Neuronal stem cell (in vitro differentiated cells): ENCODE measurements around the gene ZSCAN1.

Experiments
- DNase-seq: peaks from one replicate; pipeline ENCODE4 v3.0.0-alpha.2; 2013; ENCODE audit warnings: low spot score
- H2AFZ ChIP-seq: one replicate; pipeline ENCODE4 v1.6.1; 2013; ENCODE audit warnings: mild to moderate bottlenecking, low read length, inconsistent platforms
- H2AK5ac ChIP-seq: 2 replicates; pipeline ENCODE4 v1.6.1; 2013; ENCODE audit warnings: low read depth, mild to moderate bottlenecking, inconsistent platforms, low read length, moderate library complexity, mixed read lengths
- H2BK120ac ChIP-seq: 2 replicates; pipeline ENCODE4 v1.6.1; 2013; ENCODE audit warnings: low read depth, mild to moderate bottlenecking, inconsistent platforms, low read length, moderate library complexity, mixed read lengths
- H2BK12ac ChIP-seq: one replicate; pipeline ENCODE4 v1.6.1; 2013; ENCODE audit warnings: low read length, inconsistent platforms
- H2BK15ac ChIP-seq: 2 replicates; pipeline ENCODE4 v1.6.1; 2013; ENCODE audit warnings: mild to moderate bottlenecking, low read length, inconsistent platforms, mixed read lengths
- H2BK5ac ChIP-seq: one replicate; pipeline ENCODE4 v1.6.1; 2013; ENCODE audit warnings: inconsistent platforms, mild to moderate bottlenecking, low read length, moderate library complexity
- H3K14ac ChIP-seq: one replicate; pipeline ENCODE4 v1.6.1; 2013; ENCODE audit warnings: low read length, inconsistent platforms
- H3K18ac ChIP-seq: 2 replicates; pipeline ENCODE4 v1.6.1; 2013; ENCODE audit warnings: low read length, inconsistent platforms
- H3K23ac ChIP-seq: 2 replicates; pipeline ENCODE4 v1.6.1; 2013; ENCODE audit warnings: low read depth, mild to moderate bottlenecking, mixed read lengths, low read length, inconsistent platforms; ENCODE audit not compliant: poor library complexity
- H3K27ac ChIP-seq: replicated peaks from 3 replicates; pipeline ENCODE4 v1.5.1; 2013; ENCODE audit warnings: low read length, inconsistent platforms
- H3K27me3 ChIP-seq, 3 experiments: 2 replicates each; pipeline ENCODE4 v1.6.1; 2013; ENCODE audit warnings: low read length in 3 of 3, mild to moderate bottlenecking in 2 of 3, inconsistent platforms in 1 of 3, low read depth in 1 of 3, mixed read lengths in 1 of 3, moderate library complexity in 1 of 3; ENCODE audit not compliant: control insufficient read depth in 3 of 3, insufficient read depth in 3 of 3
- H3K36me3 ChIP-seq, 2 donors: replicated peaks in 1 of 2; 2 replicates each; pipeline ENCODE4 v1.6.1; 2013; ENCODE audit warnings: low read length in 2 of 2; ENCODE audit not compliant: control insufficient read depth in 2 of 2, insufficient read depth in 2 of 2
- H3K4ac ChIP-seq: 2 replicates; pipeline ENCODE4 v1.6.1; 2013; ENCODE audit warnings: inconsistent platforms, mild to moderate bottlenecking, low read length, moderate library complexity
- H3K4me1 ChIP-seq, 2 donors: 1 replicate in 1 of 2; 2 replicates in 1 of 2; pipeline ENCODE4 v1.6.1; 2013; ENCODE audit warnings: low read length in 2 of 2, low read depth in 1 of 2; ENCODE audit not compliant: control insufficient read depth in 2 of 2, insufficient read depth in 1 of 2
- H3K4me2 ChIP-seq: one replicate; pipeline ENCODE4 v1.6.1; 2013; ENCODE audit warnings: mild to moderate bottlenecking, low read length, inconsistent platforms; ENCODE audit not compliant: insufficient read depth, poor library complexity, severe bottlenecking
- H3K4me3 ChIP-seq, 2 donors: 2 replicates each; pipeline ENCODE4 v1.5.1; 2013; ENCODE audit warnings: low read length in 2 of 2, mild to moderate bottlenecking in 2 of 2, inconsistent platforms in 1 of 2, moderate library complexity in 1 of 2
- H3K79me1 ChIP-seq: one replicate; pipeline ENCODE4 v1.6.1; 2013; ENCODE audit warnings: low read depth, mild to moderate bottlenecking, inconsistent platforms, low read length, moderate library complexity
- H3K9ac ChIP-seq: one replicate; pipeline ENCODE4 v1.6.1; 2013; ENCODE audit warnings: mild to moderate bottlenecking, low read depth, low read length, inconsistent platforms; ENCODE audit not compliant: poor library complexity
- H3K9me3 ChIP-seq, 2 donors: replicated peaks in 1 of 2; 2 replicates each; pipeline versions ENCODE3 to v1.6.1; 2013; ENCODE audit warnings: low read length in 2 of 2, mild to moderate bottlenecking in 2 of 2, inconsistent platforms in 1 of 2, low read depth in 1 of 2, mixed read lengths in 1 of 2, moderate library complexity in 1 of 2; ENCODE audit not compliant: control insufficient read depth in 2 of 2, insufficient read depth in 1 of 2
- H4K8ac ChIP-seq: one replicate; pipeline ENCODE4 v1.6.1; 2013; ENCODE audit warnings: low read depth, mild to moderate bottlenecking, inconsistent platforms, low read length, moderate library complexity
- H4K91ac ChIP-seq: one replicate; pipeline ENCODE4 v1.6.1; 2013; ENCODE audit warnings: low read length, low read depth, mild to moderate bottlenecking, inconsistent platforms; ENCODE audit not compliant: poor library complexity
- WGBS, 2 donors: extraction: QIAGEN DNeasy Blood & Tissue Kit; methylation state at CpG; one replicate each; pipeline ENCODE4 v1.1.7; 2013; ENCODE audit warnings: missing lambda C conversion rate in 2 of 2, mixed read lengths in 1 of 2; ENCODE audit not compliant: insufficient read length in 2 of 2, insufficient replicate concordance in 1 of 2; ENCODE audit errors: extremely low coverage in 2 of 2; 5-methylcytosine and 5-hydroxymethylcytosine counted together

ZSCAN1 gene

DNA sequence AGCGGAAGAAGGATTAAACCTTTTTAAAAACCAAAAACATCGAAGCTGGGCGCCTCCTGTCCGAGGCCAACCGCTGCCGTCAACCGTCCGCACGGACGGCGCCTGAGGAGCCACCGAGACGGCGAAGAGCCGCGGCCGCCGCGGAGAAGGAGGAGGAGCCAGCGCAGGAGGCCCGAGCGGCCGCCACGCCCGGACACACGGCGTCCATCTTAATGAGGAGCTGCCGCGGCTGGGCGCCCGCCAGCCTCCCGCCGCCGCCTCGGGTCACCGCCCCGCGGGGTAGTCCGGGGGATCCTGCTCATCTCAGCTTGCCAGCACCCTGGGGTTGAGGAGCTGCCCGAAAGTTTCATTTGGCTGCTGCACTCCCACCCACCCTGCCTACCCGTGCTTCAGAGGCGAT, 10.6 kb downstream of the ZSCAN1 start:
- Histone ChIP-seq H3K4me1 (peaks cover 0 to 2% of the 10 kb centered on the region in 2 donors), H3K4me3 (no peak overlapping the region), H3K4me2 (no peak overlapping the region), H3K9me3 (peaks cover 38 to 55% of the 10 kb centered on the region in 2 donors), H4K8ac (no peak overlapping the region), H3K14ac (no peak overlapping the region), H2AK5ac (no peak overlapping the region), H3K27ac (no peak overlapping the region), H3K27me3 (peaks cover 0 to 2% (median 0%) of the 10 kb centered on the region in 3 experiments), H3K79me1 (peaks cover 5% of the 10 kb centered on the region), H2BK5ac (no peak overlapping the region), H3K9ac (no peak overlapping the region), H4K91ac (no peak overlapping the region), H2BK15ac (no peak overlapping the region), H2BK12ac (no peak overlapping the region), H3K18ac (no peak overlapping the region), H3K36me3 (no peaks in the 10 kb centered on the region), H2BK120ac (peak overlapping the region; percentile 61), H3K23ac (no peak overlapping the region), H2AFZ (no peak overlapping the region), H3K4ac (no peak overlapping the region)
- WGBS, 2 donors, result no CpG with 5 or more reads among the region's 42 CpGs
- no peak for DNase-seq

DNA sequence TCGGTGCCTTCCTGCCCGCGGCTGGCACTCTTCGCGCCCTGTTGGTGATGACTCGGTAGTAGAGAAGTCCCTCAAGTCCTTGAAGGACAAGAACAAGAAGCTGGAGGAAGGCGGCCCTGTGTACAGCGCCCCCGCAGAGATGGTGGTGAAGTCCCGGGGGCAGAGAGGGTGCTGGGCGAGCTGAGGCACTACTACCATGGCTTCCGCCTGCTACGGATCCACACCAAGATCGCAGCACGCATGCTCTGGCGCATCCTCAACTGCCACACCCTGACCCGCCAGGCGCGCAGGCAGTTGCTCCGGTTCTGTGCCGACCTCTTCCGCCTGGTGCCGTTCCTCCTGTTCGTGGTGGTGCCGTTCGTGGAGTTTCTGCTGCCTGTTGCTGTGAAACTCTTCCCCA, 11.1 kb downstream of the ZSCAN1 start:
- Histone ChIP-seq H4K91ac (no peak overlapping the region), H2BK12ac (peak overlapping the region; percentile 41), H2BK120ac (peak overlapping the region; percentile 61), H3K36me3 (no peaks in the 10 kb centered on the region), H3K4me2 (no peak overlapping the region), H3K9ac (no peak overlapping the region), H2AFZ (no peak overlapping the region), H3K14ac (peak overlapping the region; percentile 56), H3K79me1 (peaks cover 5% of the 10 kb centered on the region), H2BK5ac (no peak overlapping the region), H3K4me1 (peaks cover 0 to 2% of the 10 kb centered on the region in 2 donors), H3K27ac (no peak overlapping the region), H3K27me3 (peaks cover 0 to 2% (median 0%) of the 10 kb centered on the region in 3 experiments), H3K23ac (peak overlapping the region; percentile 73), H4K8ac (no peak overlapping the region), H3K4me3 (peak overlapping the region in 1 of 2 donors; percentile 19), H2AK5ac (no peak overlapping the region), H3K9me3 (peaks cover 43 to 56% of the 10 kb centered on the region in 2 donors), H3K18ac (no peak overlapping the region), H3K4ac (no peak overlapping the region), H2BK15ac (no peak overlapping the region)
- no peak for DNase-seq
- WGBS, 2 donors, result no CpG with 5 or more reads among the region's 26 CpGs

DNA sequence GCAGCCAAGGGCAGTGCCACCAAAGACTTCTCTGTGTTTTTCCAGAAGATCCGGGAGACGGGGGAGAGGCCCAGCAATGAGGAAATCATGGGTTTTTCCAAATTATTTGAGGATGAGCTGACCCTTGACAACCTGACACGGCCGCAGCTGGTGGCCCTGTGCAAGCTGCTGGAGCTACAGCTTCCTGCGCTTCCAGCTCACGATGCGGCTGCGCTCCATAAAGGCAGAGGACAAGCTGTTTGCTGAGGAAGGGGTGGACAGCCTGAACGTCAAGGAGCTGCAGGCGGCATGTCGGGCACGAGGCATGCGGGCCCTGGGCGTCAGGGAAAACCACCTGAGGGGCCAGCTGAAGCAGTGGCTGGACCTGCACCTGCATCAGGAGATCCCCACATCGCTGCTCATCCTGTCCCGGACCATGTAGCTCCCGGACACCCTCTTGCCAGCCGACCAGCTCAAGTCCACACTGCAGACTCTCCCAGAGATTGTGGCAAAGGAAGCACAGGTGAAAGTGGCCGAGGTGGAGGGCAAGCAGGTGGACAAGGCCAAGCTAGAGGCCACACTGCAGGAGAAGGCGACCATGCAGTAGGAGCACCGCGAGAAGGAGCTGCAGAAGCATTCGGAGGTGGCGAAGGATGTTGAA, 11.7 kb downstream of the ZSCAN1 start:
- no peak overlapping the region for H2AFZ ChIP-seq
- no peak overlapping the region for H3K4ac ChIP-seq
- H3K23ac ChIP-seq, result peak overlapping the region; percentile 93
- H3K14ac ChIP-seq, result peak overlapping the region; percentile 56
- H3K36me3 ChIP-seq, result no peaks in the 10 kb centered on the region
- H3K4me2 ChIP-seq, result no peak overlapping the region
- H3K4me1 ChIP-seq, result peaks cover 0 to 2% of the 10 kb centered on the region in 2 donors
- H2BK12ac ChIP-seq, result no peak overlapping the region
- H3K27ac ChIP-seq, result no peak overlapping the region
- H2BK15ac ChIP-seq, result no peak overlapping the region
- no peak overlapping the region for H4K8ac ChIP-seq
- no peak overlapping the region for H3K9ac ChIP-seq
- WGBS, 2 donors, result no CpG with 5 or more reads among the region's 24 CpGs
- H3K18ac ChIP-seq, result no peak overlapping the region
- H3K9me3 ChIP-seq, result peaks cover 43 to 49% of the 10 kb centered on the region in 2 donors
- peaks cover 0 to 2% (median 0%) of the 10 kb centered on the region in 3 experiments for H3K27me3 ChIP-seq
- no peak overlapping the region for H3K4me3 ChIP-seq
- no peak overlapping the region for H4K91ac ChIP-seq
- no peak for DNase-seq
- H2AK5ac ChIP-seq, result no peak overlapping the region
- no peak overlapping the region for H2BK5ac ChIP-seq
- no peak overlapping the region for H2BK120ac ChIP-seq
- H3K79me1 ChIP-seq, result peaks cover 5% of the 10 kb centered on the region

DNA sequence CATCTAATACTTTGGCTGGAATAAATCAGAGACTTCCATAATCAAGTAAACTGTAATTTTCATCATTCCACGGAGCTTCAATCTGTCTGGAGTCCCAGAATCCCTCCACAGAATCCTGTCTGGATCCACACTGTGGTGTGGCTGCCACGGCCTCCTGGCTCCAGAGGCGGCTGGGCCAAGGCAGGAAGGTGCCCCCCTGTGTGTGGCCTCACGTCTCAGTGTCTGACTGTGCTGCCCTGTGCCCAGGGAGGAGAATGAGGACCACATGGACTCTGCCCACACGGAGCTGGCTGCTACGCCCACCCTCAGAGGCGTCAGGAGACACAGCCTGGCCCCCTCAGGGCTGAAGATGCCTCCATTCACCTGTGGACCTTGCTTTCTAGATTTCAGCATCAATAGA, 13.0 kb downstream of the ZSCAN1 start:
- H3K4me1 ChIP-seq, result peaks cover 0 to 2% of the 10 kb centered on the region in 2 donors
- no peaks in the 10 kb centered on the region for H3K36me3 ChIP-seq
- H2BK120ac ChIP-seq, result no peak overlapping the region
- no peak overlapping the region for H2AK5ac ChIP-seq
- H3K27ac ChIP-seq, result no peak overlapping the region
- H3K27me3 ChIP-seq, result peaks cover 0 to 2% (median 0%) of the 10 kb centered on the region in 3 experiments
- H3K14ac ChIP-seq, result no peak overlapping the region
- no peak overlapping the region for H4K91ac ChIP-seq
- H3K9me3 ChIP-seq, result peaks cover 46 to 47% of the 10 kb centered on the region in 2 donors
- whole genome bisulfite sequencing, 2 donors, result no CpG with 5 or more reads among the region's 7 CpGs
- H2AFZ ChIP-seq, result no peak overlapping the region
- H3K4me2 ChIP-seq, result no peak overlapping the region
- no peak overlapping the region for H2BK15ac ChIP-seq
- H3K4me3 ChIP-seq, result no peak overlapping the region
- H4K8ac ChIP-seq, result no peak overlapping the region
- H2BK12ac ChIP-seq, result no peak overlapping the region
- no peak overlapping the region for H3K18ac ChIP-seq
- no peak overlapping the region for H2BK5ac ChIP-seq
- H3K4ac ChIP-seq, result no peak overlapping the region
- no peak for DNase-seq
- H3K9ac ChIP-seq, result no peak overlapping the region
- H3K23ac ChIP-seq, result no peak overlapping the region
- H3K79me1 ChIP-seq, result peaks cover 2% of the 10 kb centered on the region
